AG09319 (cell line): Measurements from ENCODE around the gene VPS72.
"Not testable (repeated sequence)": the region's sequence is repeated elsewhere in the genome, so short reads cannot be mapped to it uniquely, and the experiment has no call there.

ENCODE experiments used
- DNase-seq: peaks from one replicate; pipeline ENCODE4 v3.0.0-alpha.2; 2010; ENCODE audit warnings: low read depth; ENCODE audit errors: extremely low read depth
- CTCF ChIP-seq: IDR thresholded peaks from 2 replicates; pipeline ENCODE4 v1.5.1; 2011; ENCODE audit warnings: low read depth, mild to moderate bottlenecking, inconsistent platforms, low read length, moderate library complexity

The VPS72 gene

DNA sequence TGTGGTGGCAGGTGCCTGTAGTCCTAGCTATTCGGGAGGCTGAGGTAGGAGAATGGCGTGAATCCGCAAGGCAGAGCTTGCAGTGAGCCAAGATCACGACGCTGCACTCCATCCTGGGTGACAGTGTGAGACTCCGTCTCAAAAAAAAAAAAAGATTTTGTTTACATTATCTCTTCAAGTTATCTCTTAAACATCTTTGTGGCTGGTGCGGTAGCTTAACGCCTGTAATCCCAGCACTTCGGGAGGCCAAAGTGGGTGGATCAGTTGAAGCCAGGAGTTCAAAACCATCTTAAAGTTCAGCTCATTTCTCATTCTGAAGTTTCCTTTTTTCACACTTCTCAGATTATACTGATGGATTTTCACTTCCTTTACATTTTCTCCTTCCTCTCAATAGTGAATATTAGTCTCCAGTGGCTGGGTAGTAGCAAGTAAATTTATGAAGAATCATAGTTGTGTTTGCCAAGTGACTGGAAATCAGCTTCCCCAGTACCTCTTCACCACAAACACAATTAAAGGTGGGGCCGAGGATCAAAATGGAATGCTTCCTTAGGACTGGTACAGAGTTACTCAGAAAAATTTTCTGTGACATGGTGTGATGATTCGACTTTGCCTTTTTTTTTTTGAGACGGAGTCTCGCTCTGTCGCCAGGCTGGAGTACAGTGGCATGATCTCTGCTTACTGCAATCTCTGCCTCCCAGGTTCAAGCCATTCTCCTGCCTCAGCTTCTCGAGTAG is 22.1 kb upstream of the VPS72 start:
- no peak for TF ChIP-seq CTCF
- no peak for DNase-seq

DNA sequence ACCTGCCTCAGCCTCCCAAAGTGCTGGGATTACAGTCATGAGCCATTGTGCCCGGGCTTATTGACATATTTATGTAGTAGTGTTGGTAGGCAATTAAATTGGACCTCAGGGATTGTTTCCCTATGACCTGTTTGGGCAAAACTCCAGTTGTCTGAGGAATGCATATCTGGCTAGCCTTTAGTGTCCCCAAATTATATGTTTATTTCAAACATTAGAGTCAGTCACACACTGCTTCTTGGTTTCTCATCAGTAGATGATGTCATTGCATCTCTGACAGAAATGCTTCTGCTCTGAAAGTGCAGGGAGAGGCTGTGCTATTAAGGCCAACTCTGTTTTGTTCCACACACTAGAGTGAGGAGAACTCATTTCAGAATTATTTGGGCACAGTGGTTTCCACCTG is 20.8 kb upstream of the VPS72 start:
- no peak for TF ChIP-seq CTCF
- DNase-seq: no peak

DNA sequence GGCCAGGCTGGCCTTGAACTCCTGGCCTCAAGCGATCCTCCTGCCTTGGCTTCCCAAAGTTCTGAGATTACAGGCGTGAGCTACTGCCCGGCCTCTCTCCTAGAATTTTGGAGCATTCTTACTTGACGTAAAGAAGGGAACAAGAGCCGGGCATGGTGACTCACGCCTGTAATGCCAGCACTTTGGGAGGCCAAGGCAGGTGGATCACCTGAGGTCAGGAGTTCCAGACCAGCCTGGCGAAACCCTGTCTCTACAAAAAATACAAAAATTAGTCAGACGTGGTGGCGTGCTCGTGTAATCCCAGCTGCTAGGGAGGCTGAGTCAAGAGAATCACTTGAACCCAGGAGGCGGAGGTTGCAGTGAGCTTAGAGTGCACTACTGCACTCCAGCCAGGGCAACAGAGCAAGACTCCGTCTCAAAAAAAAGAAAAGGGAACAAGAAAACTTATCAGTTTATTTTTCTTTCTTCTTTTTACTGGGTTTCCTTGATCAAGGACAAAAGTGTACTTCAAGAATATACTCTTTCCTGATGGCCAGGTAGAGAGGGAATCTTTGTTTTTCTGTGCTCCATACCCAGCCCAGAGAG is 15.5 kb upstream of the VPS72 start:
- not testable (repeated sequence) for DNase-seq

DNA sequence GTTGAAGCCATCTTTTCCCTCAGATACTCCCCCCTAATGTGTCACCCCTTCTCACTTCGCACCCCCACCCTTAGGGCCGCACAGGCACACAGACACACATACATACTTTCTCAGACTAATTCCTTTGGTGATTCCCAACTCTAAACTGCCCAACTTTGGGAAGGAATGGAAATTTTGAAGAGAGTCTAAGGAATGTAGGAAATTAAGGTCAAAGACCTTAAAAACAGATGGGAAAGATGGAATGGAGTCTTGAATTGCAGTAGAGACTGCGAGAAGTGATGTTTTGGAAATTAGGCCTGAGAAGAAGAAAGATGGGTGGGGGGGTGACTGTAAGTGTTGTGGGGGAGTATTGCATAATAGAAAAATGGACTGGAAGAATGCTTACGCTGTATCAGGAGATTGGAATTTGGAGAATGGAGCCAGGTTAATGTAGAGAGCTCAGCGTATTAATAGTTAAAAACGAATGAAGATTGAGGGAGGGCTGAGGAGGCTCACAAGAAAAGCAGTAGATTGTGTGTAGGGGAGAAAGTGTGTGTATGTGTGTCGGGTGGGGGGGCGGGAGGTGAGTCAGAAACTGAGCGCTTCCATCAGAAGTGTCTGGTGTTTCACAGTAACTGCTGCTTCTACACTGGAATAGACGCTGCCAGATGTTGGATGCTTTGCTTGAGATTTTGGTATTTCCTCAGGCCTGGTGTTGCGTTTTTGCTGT is 10.0 kb upstream of the VPS72 start:
- no peak for TF ChIP-seq CTCF
- peak; percentile 18 for DNase-seq

DNA sequence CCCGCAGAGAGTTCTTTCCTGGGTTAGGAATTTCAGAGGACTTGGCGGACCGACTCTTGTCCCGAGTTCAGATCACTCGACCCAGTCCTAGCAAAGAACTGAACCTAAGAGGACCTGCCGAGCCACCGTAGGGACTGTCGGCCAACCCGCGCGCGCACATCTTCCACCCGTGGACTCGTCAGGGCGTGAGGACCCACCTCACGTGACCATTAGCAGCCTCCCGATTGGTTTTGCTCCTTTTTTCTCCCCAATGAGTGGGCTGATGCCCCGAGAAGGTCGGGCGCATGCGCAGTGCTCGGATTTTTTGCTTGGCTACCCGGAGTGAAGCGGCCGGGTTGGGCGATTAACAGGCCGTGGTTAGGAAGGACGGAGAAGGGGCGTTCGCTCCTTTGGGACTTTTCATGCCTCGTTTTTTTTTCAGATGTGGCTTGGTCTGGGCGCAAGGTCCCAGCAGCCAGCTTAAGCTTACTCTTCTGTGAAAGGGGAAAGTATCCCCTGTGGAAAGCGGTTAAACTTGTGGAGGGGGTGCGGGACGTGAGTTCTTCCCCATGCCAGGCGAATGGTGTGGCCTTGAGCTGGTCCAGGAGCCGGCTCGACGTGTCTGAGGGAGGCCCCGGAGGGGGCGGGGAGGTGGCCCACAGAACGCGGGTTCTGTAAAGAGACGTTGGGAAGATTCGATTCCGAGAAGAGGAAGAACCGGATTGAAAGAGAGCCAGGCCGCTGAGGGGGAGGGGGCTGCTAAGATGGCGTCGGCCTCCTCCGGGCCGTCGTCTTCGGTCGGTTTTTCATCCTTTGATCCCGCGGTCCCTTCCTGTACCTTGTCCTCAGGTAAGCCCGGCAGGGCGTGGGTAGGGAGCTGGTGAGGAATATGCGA is 8.5 kb upstream of the VPS72 start, which contains the start of gene PIP5K1A:
Gene PIP5K1A (plus strand): TSS at position 299 of the 874 bp plus-strand sequence. CDS start 445 bp downstream, at position 744.
- DNase-seq: peak; percentile 96
- no peak for TF ChIP-seq CTCF

DNA sequence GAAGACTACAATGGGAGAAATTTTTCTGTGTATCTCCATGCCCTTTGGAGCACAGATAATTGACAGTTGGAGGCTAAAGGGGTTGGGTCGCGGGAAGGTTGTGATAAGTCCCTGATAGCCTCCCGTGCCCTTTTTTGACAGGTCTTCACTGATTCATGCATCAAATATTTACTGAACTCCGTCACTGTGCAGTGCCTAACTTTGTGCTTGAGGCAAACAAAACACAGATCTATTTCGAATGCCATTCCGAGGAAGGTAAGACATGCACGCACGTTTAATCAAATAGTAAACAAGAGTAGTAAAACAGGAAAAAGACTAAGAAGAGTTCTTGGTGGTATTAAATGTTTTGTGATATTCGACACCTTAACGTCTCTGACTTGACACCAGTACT is 7.9 kb upstream of the VPS72 start:
- no peak for TF ChIP-seq CTCF
- no peak for DNase-seq

DNA sequence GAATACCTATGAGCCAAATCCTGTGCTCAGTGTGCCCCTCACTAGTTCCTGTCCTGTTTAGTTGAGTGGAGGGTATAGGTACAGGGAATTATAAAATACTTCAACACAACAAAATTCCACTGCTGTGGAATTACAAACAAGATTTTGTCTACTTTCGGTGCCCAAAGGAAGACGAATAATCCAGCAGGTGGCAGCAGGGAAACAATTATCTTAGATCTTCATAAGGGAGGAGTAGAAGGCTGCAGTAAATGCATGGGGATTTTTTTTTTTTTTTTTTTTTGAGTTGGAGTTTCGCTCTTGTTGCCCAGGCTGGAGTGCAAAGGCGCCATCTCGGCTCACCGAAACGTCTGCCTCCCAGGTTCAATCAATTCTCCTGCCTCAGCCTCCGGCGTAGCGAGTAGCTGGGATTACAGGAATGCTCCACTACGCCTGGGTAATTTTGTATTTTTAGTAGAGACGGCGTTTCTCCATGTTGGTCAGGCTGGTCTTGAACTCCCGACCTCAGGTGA is 6.3 kb upstream of the VPS72 start:
- peak; percentile 66 for DNase-seq
- TF ChIP-seq CTCF: peak; percentile 60

DNA sequence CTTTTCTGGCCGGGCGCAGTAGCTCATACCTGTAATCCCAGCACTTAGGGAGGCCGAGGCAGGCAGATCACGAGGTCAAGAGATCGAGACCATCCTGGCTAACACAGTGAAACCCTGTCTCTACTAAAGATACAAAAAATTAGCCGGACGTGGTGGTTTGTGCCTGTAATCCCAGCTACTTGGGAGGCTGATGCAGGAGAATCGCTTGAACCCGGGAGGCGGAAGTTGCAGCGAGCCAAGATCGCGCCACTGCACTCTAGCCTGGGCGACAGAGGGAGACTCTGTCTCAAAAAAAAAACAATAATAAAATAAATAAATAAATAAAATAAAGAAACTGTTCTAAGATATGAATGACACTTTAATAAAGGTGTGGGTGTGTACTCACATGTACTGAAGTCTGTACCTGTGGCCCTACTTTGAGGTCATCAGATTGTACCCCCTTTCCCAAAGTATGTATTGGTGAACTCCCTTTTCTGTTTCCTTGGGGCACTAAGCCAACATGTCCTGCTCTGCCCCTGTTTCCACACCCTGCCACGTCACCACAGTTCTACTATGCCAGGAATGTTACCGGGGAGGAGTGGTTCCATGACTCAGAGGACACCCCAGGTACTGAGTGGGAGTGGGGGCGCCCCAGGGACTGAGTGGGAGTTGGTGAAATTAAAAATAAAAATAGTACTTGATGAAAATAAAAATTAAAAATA is 5.0 kb upstream of the VPS72 start:
- DNase-seq: peak; percentile 58
